HUES64 (cell line): ENCODE results near the gene WDR46.

ENCODE experiments used
- H3K27ac ChIP-seq: 2 replicates; pipeline ENCODE4 v1.7.0; 2013; ENCODE audit warnings: low read depth, low read length, inconsistent platforms
- H3K27me3 ChIP-seq: 2 replicates; pipeline ENCODE4 v1.6.1; 2013; ENCODE audit warnings: mild to moderate bottlenecking, low read length; ENCODE audit not compliant: insufficient read depth
- H3K36me3 ChIP-seq: 2 replicates; pipeline ENCODE4 v1.6.1; 2013; ENCODE audit warnings: mild to moderate bottlenecking, low read length; ENCODE audit not compliant: insufficient read depth
- H3K4me1 ChIP-seq: 2 replicates; pipeline ENCODE4 v1.6.1; 2013; ENCODE audit warnings: mild to moderate bottlenecking, low read length, moderate library complexity; ENCODE audit not compliant: insufficient read depth
- H3K4me3 ChIP-seq: 2 replicates; pipeline ENCODE4 v1.5.1; 2013; ENCODE audit warnings: mild to moderate bottlenecking, low read length, moderate library complexity
- H3K9ac ChIP-seq: 2 replicates; pipeline ENCODE4 v1.6.1; 2013; ENCODE audit warnings: mild to moderate bottlenecking, low read depth, low read length
- H3K9me3 ChIP-seq: 2 replicates; pipeline ENCODE4 v1.6.1; 2013; ENCODE audit warnings: low read depth, low read length; ENCODE audit not compliant: insufficient read depth
- WGBS: fragments of 150-250, 120-280 bp; methylation state at CpG from one replicate; pipeline ENCODE4 v1.1.7; 2013; ENCODE audit warnings: missing lambda C conversion rate; 5-methylcytosine and 5-hydroxymethylcytosine counted together

WDR46 gene

DNA sequence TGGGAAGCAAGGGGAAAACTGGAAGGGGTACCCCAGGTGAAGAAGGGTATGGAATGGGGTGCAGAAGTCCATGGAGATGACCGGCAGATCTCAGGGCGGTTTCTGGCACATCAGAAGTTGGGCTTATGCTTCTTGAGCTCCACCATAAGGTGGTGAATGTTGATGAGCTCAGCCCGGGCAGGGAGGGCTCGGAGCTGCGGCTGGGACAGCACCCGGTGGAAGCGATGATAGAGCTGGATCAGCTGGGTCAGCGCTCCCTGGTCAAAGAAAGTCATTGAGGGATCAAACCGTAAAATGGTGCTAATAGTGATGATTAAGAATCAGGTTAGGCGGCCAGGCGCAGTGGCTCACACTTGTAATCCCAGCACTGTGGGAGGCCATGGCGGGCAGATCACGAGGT, 38.3 kb downstream of the WDR46 start:
- no peak overlapping the region for H3K4me3 ChIP-seq
- H3K9ac ChIP-seq, result no peak overlapping the region
- 94% methylated on average over 13 of the region's 13 CpGs for WGBS
- H3K4me1 ChIP-seq, result peaks cover 6% of the 10 kb centered on the region; the same call in 1 of the 2 replicates
- no peaks in the 10 kb centered on the region for H3K9me3 ChIP-seq
- peaks cover 30% of the 10 kb centered on the region for H3K27me3 ChIP-seq
- H3K27ac ChIP-seq, result no peak overlapping the region
- H3K36me3 ChIP-seq, result peaks cover 14% of the 10 kb centered on the region

DNA sequence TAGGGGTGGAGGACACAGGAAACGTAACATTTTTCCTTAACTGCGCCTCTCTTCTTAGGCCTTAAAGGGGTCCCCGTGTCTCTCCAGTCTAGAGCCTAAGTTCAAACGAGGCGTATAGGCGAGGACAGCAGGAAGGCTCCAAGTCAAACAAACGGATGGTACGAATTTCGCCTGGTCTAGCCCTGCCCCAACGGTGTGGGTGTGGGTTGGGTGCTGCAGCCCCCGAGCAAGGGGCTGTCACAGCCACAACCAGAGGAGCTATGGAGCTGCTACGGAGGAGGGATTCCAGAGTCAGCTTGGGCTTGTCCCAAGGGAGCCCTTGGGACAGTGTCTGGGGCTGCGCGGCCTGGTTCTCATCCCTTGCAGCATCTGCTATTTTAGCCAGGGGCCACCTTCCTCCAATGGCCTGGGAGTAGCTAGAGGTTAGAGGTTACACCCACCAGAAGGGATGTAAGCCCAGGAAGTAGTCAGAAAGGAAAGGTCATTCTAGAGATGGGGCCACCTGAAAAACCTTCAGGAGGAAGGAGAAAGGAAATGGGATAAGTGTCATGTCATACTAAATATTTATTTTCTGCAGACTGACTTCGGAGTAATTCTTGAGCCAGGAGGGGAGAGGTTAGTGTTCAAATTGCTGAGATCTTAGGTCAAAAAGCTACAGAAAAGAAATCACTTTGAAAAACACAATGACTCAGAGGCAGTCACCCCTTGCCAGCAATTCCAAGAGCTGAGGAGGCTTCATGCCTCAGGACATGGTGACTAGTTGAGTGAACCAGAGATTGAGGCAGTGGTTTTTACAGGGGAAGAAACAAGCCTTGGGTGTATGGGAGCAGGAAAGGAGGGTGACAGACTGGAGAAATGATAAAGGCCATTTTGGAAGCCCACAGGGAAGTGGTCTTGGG, 39.1 kb downstream of the WDR46 start:
- no peaks in the 10 kb centered on the region for H3K9me3 ChIP-seq
- H3K4me1 ChIP-seq, result peaks cover 6% of the 10 kb centered on the region; the same call in 1 of the 2 replicates
- H3K27ac ChIP-seq, result peak overlapping the region; percentile 82; the same call in 1 of the 2 replicates
- peaks cover 14% of the 10 kb centered on the region for H3K36me3 ChIP-seq
- H3K9ac ChIP-seq, result peak overlapping the region; percentile 78
- peak overlapping the region; percentile 77 for H3K4me3 ChIP-seq
- H3K27me3 ChIP-seq, result peaks cover 34% of the 10 kb centered on the region
- WGBS, result 45% methylated on average over 15 of the region's 15 CpGs

DNA sequence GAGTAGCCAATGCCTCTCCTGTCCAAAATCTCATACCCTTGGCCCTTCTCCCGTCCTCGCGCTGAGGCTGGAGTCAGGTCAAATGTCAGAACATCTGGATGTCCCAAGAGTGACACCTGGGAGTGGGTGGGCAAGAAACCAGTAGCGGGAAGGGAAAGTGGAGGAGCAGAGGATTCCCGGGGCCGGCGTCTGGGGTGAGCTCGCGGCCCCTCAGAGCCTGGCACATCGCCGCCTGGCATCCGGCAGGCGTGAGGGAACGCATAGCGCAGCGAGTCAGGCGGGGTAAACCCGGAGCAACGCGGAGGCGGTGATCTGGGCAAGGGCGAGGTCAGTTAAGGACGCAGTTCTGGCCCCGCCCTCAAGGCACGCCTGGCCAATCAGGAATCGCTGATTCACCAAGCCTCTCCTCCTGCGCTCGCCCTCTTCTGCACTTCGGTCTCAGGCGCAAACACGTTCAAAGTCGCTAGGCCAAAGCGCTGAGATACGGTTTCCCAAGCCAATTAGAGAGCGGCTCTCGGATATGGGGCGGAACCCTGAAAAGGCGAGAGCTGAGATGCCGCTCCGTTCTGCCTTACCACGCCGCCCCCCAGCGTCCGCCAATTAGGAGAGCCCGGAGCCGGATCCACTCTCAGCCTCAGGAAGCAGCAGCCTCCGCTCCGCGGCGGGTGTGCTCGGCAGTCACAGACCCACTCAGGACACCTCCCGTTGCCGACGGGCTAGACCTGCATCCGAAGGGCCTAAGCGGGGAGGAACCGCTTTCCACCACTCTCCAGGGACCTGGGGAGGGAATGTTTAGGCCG, 39.9 kb downstream of the WDR46 start:
- peaks cover 34% of the 10 kb centered on the region for H3K27me3 ChIP-seq
- peaks cover 6% of the 10 kb centered on the region; the same call in 1 of the 2 replicates for H3K4me1 ChIP-seq
- no peaks in the 10 kb centered on the region for H3K9me3 ChIP-seq
- peak overlapping the region; percentile 78 for H3K9ac ChIP-seq
- WGBS, result under 1% methylated on average over 58 of the region's 58 CpGs
- peaks cover 14% of the 10 kb centered on the region for H3K36me3 ChIP-seq
- peak overlapping the region; percentile 77 for H3K4me3 ChIP-seq
- peak overlapping the region; percentile 82; the same call in 1 of the 2 replicates for H3K27ac ChIP-seq

- WGBS, result 4% methylated on average over 18 of the region's 18 CpGs
- Histone ChIP-seq H3K9ac (peak overlapping the region; percentile 13; the same call in 1 of the 2 replicates), H3K9me3 (no peaks in the 10 kb centered on the region), H3K4me3 (peak overlapping the region; percentile 77), H3K4me1 (peaks cover 6% of the 10 kb centered on the region; the same call in 1 of the 2 replicates), H3K36me3 (peaks cover 14% of the 10 kb centered on the region), H3K27ac (no peak overlapping the region), H3K27me3 (peaks cover 35% of the 10 kb centered on the region)
Observed at GRCh38 chr6:33248643-33248931, 40.5 kb downstream of the WDR46 start.

DNA sequence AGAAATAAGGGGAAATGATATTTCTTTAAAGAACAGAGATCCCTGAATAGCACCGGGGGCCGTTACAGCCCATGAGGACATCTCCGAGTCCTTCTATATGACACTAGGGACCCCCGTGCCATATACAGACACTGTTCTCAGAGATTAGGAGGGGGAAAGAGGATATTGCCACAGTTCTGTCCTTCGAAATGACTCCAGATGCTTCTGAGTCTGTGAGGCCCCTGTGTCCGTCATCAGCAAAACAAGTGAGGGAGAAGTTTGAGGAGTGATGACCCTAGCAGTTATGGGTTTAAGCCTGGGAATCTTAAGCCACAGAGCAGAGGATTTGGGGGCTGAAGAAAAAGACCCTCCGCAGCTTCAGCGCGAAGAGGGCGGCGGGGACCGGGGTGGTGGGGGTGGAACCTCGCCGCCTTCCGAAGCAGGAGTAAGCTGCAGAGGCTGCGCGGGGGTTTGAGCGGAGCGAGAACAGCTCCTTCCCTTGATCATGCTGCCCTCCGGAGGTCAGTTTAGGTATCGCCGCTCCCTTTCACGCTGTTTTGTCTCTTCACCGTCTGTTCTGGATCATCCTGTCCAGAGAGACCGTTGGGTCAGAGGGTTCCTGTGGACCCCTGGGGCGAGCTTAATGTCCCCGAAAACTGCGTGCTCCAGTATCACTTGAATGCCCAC, 40.9 kb downstream of the WDR46 start:
- Histone ChIP-seq H3K27ac (no peak overlapping the region), H3K4me1 (peaks cover 6% of the 10 kb centered on the region; the same call in 1 of the 2 replicates), H3K36me3 (peaks cover 14% of the 10 kb centered on the region), H3K27me3 (peaks cover 40% of the 10 kb centered on the region), H3K9ac (peak overlapping the region; percentile 20; the same call in 1 of the 2 replicates), H3K4me3 (peak overlapping the region; percentile 77), H3K9me3 (no peaks in the 10 kb centered on the region)
- 6% methylated on average over 28 of the region's 28 CpGs for WGBS

GRCh38 chr6:33243476-33243875, 45.6 kb downstream of the WDR46 start:
- H3K9ac ChIP-seq, result no peak overlapping the region
- no peaks in the 10 kb centered on the region for H3K4me1 ChIP-seq
- peaks cover 50% of the 10 kb centered on the region for H3K27me3 ChIP-seq
- no peaks in the 10 kb centered on the region for H3K36me3 ChIP-seq
- 40% methylated on average over 1 of the region's 1 CpG for WGBS
- H3K27ac ChIP-seq, result no peak overlapping the region
- H3K9me3 ChIP-seq, result no peaks in the 10 kb centered on the region
- no peak overlapping the region for H3K4me3 ChIP-seq

GRCh38 chr6:33241968-33242367, 47.1 kb downstream of the WDR46 start:
- H3K4me1 ChIP-seq, result no peaks in the 10 kb centered on the region
- H3K36me3 ChIP-seq, result no peaks in the 10 kb centered on the region

GRCh38 chr6:33237741-33238140, 51.3 kb downstream of the WDR46 start:
- no peak overlapping the region for H3K9ac ChIP-seq
- 85% methylated on average over 2 of the region's 2 CpGs for WGBS
- H3K4me3 ChIP-seq, result no peak overlapping the region
- H3K9me3 ChIP-seq, result no peaks in the 10 kb centered on the region
- H3K36me3 ChIP-seq, result no peaks in the 10 kb centered on the region
- H3K4me1 ChIP-seq, result peaks cover 9% of the 10 kb centered on the region
- peaks cover 14% of the 10 kb centered on the region for H3K27me3 ChIP-seq
- no peak overlapping the region for H3K27ac ChIP-seq

More at GRCh38 chr6:33241968-33242367, 47.1 kb downstream of the WDR46 start:
- 92% methylated on average over 3 of the region's 3 CpGs for WGBS
- Histone ChIP-seq H3K4me3 (no peak overlapping the region), H3K27ac (no peak overlapping the region), H3K9me3 (no peaks in the 10 kb centered on the region), H3K9ac (no peak overlapping the region), H3K27me3 (peaks cover 36% of the 10 kb centered on the region)

- no peak overlapping the region for H3K27ac ChIP-seq
- peaks cover 9% of the 10 kb centered on the region for H3K4me1 ChIP-seq
- H3K9ac ChIP-seq, result no peak overlapping the region
- H3K36me3 ChIP-seq, result no peaks in the 10 kb centered on the region
- H3K27me3 ChIP-seq, result peaks cover 6% of the 10 kb centered on the region
- no peaks in the 10 kb centered on the region for H3K9me3 ChIP-seq
- no peak overlapping the region for H3K4me3 ChIP-seq
- WGBS, result 94% methylated on average over 6 of the region's 6 CpGs
Observed at GRCh38 chr6:33236852-33237251, 52.2 kb downstream of the WDR46 start.

GRCh38 chr6:33236328-33236727, 52.7 kb downstream of the WDR46 start:
- Histone ChIP-seq H3K27me3 (peaks cover 6% of the 10 kb centered on the region), H3K4me1 (peaks cover 9% of the 10 kb centered on the region), H3K4me3 (no peak overlapping the region), H3K9me3 (no peaks in the 10 kb centered on the region), H3K27ac (no peak overlapping the region), H3K36me3 (no peaks in the 10 kb centered on the region), H3K9ac (no peak overlapping the region)
